Natural killer cell (primary cell): ENCODE measurements around the gene NSD2. TPM values are rescaled to one million over a fixed set of nuclear protein-coding genes. Genes with fewer than 3 reads are reported as not detected.
A peak's percentile ranks its signal among the peaks of the same experiment; 100 is the strongest.

Experiments
- ATAC-seq, 3 donors: fragments of 150-1000 bp in 2 of 3; fragments of 200-7000 bp in 1 of 3; cut with Tn5 transposase; 1 replicate in 1 of 3; 2 replicates in 2 of 3; pipeline ENCODE4 v1.10.0; 2021; ENCODE audit warnings: mild to moderate bottlenecking in 2 of 3, moderate library complexity in 2 of 3
- DNase-seq, 2 donors: peaks; one replicate each; pipeline versions ENCODE4 v3.0.0 to v3.0.0-alpha.2; 2013 to 2021; ENCODE audit warnings: mixed read lengths in 1 of 2
- H3K27ac ChIP-seq: one replicate; pipeline ENCODE4 v1.5.1; 2013; ENCODE audit warnings: mild to moderate bottlenecking, low read length
- H3K27me3 ChIP-seq: one replicate; pipeline ENCODE4 v1.6.1; 2013; ENCODE audit warnings: low read length; ENCODE audit not compliant: control insufficient read depth, insufficient read depth
- H3K36me3 ChIP-seq: one replicate; pipeline ENCODE4 v1.6.1; 2013; ENCODE audit warnings: low read length; ENCODE audit not compliant: control insufficient read depth, insufficient read depth
- H3K4me1 ChIP-seq: one replicate; pipeline ENCODE4 v1.6.1; 2013; ENCODE audit warnings: low read length; ENCODE audit not compliant: control insufficient read depth, insufficient read depth
- H3K4me3 ChIP-seq: one replicate; pipeline ENCODE4 v1.5.1; 2013; ENCODE audit warnings: low read length
- H3K9me3 ChIP-seq: one replicate; pipeline ENCODE4 v1.6.1; 2013; ENCODE audit warnings: low read length; ENCODE audit not compliant: control insufficient read depth, insufficient read depth
- H3K27ac Mint-ChIP-seq, 2 donors: one replicate each; pipeline ENCODE4 v1.8.0; 2022; ENCODE audit warnings: mild to moderate bottlenecking in 2 of 2, mixed read lengths in 2 of 2, moderate library complexity in 1 of 2
- H3K27me3 Mint-ChIP-seq, 2 donors: one replicate each; pipeline ENCODE4 v1.8.0; 2022; ENCODE audit warnings: low read depth in 2 of 2, mixed read lengths in 2 of 2
- H3K36me3 Mint-ChIP-seq: one replicate; pipeline ENCODE4 v1.8.0; 2022; ENCODE audit warnings: mixed read lengths
- H3K4me1 Mint-ChIP-seq, 2 donors: one replicate each; pipeline ENCODE4 v1.8.0; 2022; ENCODE audit warnings: mixed read lengths in 2 of 2
- H3K4me3 Mint-ChIP-seq: one replicate; pipeline ENCODE4 v1.8.0; 2022; ENCODE audit warnings: mild to moderate bottlenecking, moderate library complexity, mixed read lengths
- H3K9me3 Mint-ChIP-seq, 2 donors: one replicate each; pipeline ENCODE4 v1.8.0; 2022; ENCODE audit warnings: mixed read lengths in 2 of 2
- WGBS: methylation state at CpG from one replicate; pipeline ENCODE4 v1.1.7; 2013; ENCODE audit warnings: missing lambda C conversion rate; ENCODE audit not compliant: insufficient coverage; 5-methylcytosine and 5-hydroxymethylcytosine counted together
- intact Hi-C: fragments of 100-400 bp; cut with micrococcal nuclease; formaldehyde crosslinking; loops from one replicate; pipeline ENCODE4 v1.14.2; 2022
- total RNA-seq, 4 donors: library from RNA; stranded (reverse); fragments of 120-200 nt in 1 of 4; gene quantifications; one replicate each; pipeline versions ENCODE4 v1.2.3 to v1.2.4, GENCODE V29; 2013 to 2022
- TF ChIP-seq, protein P1 (sequence below): fragments of 200-600 bp; IDR thresholded peaks from one replicate; pipeline ENCODE4 v1.8.0; 2022; ENCODE audit warnings: antibody characterized with exemption

NSD2 gene
- total RNA-seq, 3 donors from 2014 or later (not counting 1 experiment from before 2014, with no cell fraction given): 36.4 to 51.0 (median 48.3) TPM

DNA sequence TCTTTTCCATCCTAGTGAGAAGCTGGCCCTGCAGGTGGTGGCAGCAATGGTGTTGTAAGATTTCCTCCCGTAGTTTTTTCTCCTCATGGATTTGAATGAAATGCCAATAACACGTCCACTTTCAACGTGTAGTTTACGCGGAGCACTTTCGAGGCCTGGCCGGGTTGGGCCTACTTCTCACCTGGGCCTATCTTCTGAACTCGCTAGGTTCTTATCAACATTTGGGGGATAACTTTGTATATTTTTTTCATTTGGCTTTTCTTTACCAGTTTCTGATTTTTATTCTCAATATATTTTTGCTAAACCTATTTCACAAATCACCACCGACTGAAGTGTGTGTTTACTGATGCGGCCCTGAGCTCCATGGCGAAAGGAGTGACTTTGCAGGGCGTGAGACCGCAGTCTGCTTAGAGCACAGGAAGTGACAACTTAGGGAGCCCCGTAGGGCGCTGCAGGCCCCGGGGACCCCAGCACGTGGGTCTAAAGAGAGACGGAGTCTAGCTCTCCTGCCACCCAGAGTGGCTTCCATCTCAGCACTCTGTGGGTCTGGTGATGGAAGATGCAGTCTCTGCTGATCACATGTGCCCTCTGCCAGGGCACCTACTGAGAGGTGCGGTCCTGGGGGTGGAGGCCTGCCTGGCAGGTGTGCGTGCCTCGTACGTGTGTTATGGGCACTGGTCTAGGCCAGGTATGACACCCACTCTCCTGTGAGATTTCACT, 108.4 kb downstream of the NSD2 start:
- no peaks in the 10 kb centered on the region for H3K36me3 Mint-ChIP-seq
- 90% methylated on average over 22 of the region's 22 CpGs for WGBS
- no peak overlapping the region for H3K4me3 Mint-ChIP-seq

DNA sequence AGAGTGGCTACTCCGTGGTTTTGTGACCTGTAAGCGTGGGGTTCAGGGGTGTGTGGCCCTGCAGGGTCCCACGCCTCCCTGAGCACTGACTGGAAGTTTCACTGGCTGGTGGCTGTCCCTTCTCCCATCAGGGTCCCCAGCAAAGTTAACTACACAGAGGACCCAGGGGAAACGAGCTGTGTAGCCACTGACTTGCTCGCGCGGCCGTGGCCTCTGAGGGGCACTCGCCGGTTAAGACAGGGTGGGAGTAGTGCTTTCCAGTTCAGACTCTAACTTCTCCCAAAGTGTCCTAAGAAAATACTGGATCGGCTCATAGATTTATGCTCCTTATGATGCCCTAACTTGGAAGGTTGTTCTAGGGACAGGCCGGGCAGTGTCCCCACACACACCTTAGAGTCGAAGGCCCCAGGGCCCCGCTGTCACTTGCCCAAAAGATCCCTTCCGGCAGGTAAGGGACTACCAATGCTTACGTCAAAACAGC, 109.4 kb downstream of the NSD2 start:
- peak overlapping the region in 1 of 2 donors; percentile 55 for H3K27ac Mint-ChIP-seq
- DNase-seq (no peak), ATAC-seq (no peak)
- Histone ChIP-seq H3K27me3 (no peaks in the 10 kb centered on the region), H3K27ac (no peak overlapping the region), H3K36me3 (peaks cover 68% of the 10 kb centered on the region), H3K4me1 (no peaks in the 10 kb centered on the region), H3K4me3 (no peak overlapping the region), H3K9me3 (no peaks in the 10 kb centered on the region)
- H3K4me1 Mint-ChIP-seq: peaks cover 5 to 9% of the 10 kb centered on the region in 2 donors
- TF ChIP-seq, protein P1, sequence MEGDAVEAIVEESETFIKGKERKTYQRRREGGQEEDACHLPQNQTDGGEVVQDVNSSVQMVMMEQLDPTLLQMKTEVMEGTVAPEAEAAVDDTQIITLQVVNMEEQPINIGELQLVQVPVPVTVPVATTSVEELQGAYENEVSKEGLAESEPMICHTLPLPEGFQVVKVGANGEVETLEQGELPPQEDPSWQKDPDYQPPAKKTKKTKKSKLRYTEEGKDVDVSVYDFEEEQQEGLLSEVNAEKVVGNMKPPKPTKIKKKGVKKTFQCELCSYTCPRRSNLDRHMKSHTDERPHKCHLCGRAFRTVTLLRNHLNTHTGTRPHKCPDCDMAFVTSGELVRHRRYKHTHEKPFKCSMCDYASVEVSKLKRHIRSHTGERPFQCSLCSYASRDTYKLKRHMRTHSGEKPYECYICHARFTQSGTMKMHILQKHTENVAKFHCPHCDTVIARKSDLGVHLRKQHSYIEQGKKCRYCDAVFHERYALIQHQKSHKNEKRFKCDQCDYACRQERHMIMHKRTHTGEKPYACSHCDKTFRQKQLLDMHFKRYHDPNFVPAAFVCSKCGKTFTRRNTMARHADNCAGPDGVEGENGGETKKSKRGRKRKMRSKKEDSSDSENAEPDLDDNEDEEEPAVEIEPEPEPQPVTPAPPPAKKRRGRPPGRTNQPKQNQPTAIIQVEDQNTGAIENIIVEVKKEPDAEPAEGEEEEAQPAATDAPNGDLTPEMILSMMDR: no peak
- no peaks in the 10 kb centered on the region for H3K27me3 Mint-ChIP-seq
- H3K9me3 Mint-ChIP-seq: no peaks in the 10 kb centered on the region
- H3K36me3 Mint-ChIP-seq: no peaks in the 10 kb centered on the region
- H3K4me3 Mint-ChIP-seq: no peak overlapping the region
- WGBS: 96% methylated on average over 16 of the region's 16 CpGs
- intact Hi-C loops: no loop called here

More for the DNA sequence above, 108.4 kb downstream of the NSD2 start:
- H3K27ac ChIP-seq: no peak overlapping the region
- no peaks in the 10 kb centered on the region for H3K9me3 ChIP-seq
- peaks cover 67% of the 10 kb centered on the region for H3K36me3 ChIP-seq
- no peaks in the 10 kb centered on the region for H3K27me3 ChIP-seq
- TF ChIP-seq, protein P1: no peak
- intact Hi-C loops: no loop called here
- H3K27ac Mint-ChIP-seq: peak overlapping the region; percentile 45 to 55
- H3K4me3 ChIP-seq: no peak overlapping the region
- H3K9me3 Mint-ChIP-seq: no peaks in the 10 kb centered on the region
- ATAC-seq: peak in 2 of 3 donors; percentile 24 to 47
- DNase-seq: no peak
- peaks cover 5 to 9% of the 10 kb centered on the region in 2 donors for H3K4me1 Mint-ChIP-seq
- no peaks in the 10 kb centered on the region for H3K4me1 ChIP-seq
- no peaks in the 10 kb centered on the region for H3K27me3 Mint-ChIP-seq

DNA sequence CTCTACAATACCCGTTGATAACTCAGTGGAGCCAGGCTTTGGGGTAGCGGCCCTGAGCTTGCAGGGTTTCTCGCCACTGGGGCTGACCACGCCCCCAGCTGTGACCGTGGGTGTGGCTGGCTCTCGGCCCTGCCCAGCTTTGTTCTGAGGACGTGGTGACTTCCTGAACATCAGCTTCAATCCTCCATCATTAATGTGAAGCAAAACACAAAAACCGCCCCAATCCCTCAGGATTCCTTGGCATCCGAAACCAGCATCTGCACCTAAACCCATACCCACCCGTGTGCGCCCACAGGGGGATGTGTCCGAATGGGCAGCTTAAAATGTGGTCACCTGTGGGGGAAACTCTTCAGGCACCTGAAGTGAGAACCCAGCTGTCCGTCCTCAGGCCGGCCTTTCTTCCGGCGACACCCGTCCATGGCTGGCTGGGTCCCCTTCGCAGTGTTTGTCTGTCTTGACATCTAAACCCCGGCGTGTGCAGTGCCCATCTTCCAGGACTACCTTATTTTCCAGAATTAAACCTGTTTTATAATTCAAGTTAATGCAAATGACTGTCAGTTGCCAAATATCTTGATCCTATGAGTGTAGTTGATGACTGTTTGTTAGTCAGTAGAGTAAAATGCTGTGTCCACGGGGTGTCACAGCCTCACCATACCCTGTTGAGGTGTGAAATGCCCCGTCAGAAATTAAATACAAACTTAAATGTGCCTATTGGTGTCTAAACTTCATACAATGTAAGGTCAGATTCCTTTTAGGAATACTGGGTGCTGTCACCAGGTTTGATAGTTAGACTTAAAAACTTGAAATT, 110.3 kb downstream of the NSD2 start:
- H3K27ac ChIP-seq: no peak overlapping the region
- peaks cover 68% of the 10 kb centered on the region for H3K36me3 ChIP-seq
- DNase-seq (no peak), ATAC-seq (no peak)
- H3K9me3 ChIP-seq: no peaks in the 10 kb centered on the region
- Mint-ChIP-seq H3K9me3 (no peaks in the 10 kb centered on the region), H3K36me3 (no peaks in the 10 kb centered on the region), H3K4me1 (peaks cover 5 to 9% of the 10 kb centered on the region in 2 donors), H3K4me3 (no peak overlapping the region), H3K27me3 (no peaks in the 10 kb centered on the region), H3K27ac (peak overlapping the region in 1 of 2 donors; percentile 33)
- TF ChIP-seq, protein P1: no peak
- WGBS: 91% methylated on average over 22 of the region's 22 CpGs
- H3K4me1 ChIP-seq: no peaks in the 10 kb centered on the region
- intact Hi-C loops: no loop called here
- H3K27me3 ChIP-seq: no peaks in the 10 kb centered on the region
- no peak overlapping the region for H3K4me3 ChIP-seq
